Neural cell (in vitro differentiated cells): ENCODE results near the gene SLC27A2. TPM values are rescaled to one million over a fixed set of nuclear protein-coding genes. Genes with fewer than 3 reads are reported as not detected.

Experiments used
- H2AFZ ChIP-seq: fragments of 200-600, 300-800 bp; sonication (generic), shearing (Covaris generic); 2 replicates; pipeline ENCODE4 v1.6.0; 2014; ENCODE audit warnings: low read depth, mild to moderate bottlenecking, antibody characterized with exemption, low read length, moderate library complexity
- H3F3A ChIP-seq: fragments of 200-600 bp; shearing (Covaris generic); 2 replicates; pipeline ENCODE4 v1.6.1; 2016; ENCODE audit warnings: mild to moderate bottlenecking, moderate library complexity, mixed read lengths, antibody characterized with exemption, low read length; ENCODE audit not compliant: insufficient read depth, poor library complexity, severe bottlenecking
- H3K27ac ChIP-seq: fragments of 200-600, 300-800 bp; sonication (generic), shearing (Covaris generic); 2 replicates; pipeline ENCODE4 v1.5.1; 2014; ENCODE audit warnings: mild to moderate bottlenecking, low read length, moderate library complexity
- H3K27me3 ChIP-seq: fragments of 300-800, 200-600 bp; sonication (generic), shearing (Covaris generic); 2 replicates; pipeline ENCODE4 v1.6.0; 2014; ENCODE audit warnings: mild to moderate bottlenecking, low read depth, low read length, moderate library complexity; ENCODE audit not compliant: insufficient read depth
- H3K36me3 ChIP-seq: fragments of 300-800, 200-600 bp; sonication (generic), shearing (Covaris generic); 2 replicates; pipeline ENCODE4 v1.5.1; 2014; ENCODE audit warnings: mild to moderate bottlenecking, antibody characterized with exemption, low read length, moderate library complexity; ENCODE audit not compliant: insufficient read depth
- H3K4me2 ChIP-seq: fragments of 300-800, 200-600 bp; sonication (generic), shearing (Covaris generic); 2 replicates; pipeline ENCODE4 v1.6.0; 2014; ENCODE audit warnings: mild to moderate bottlenecking, low read length
- H3K4me3 ChIP-seq: fragments of 300-800, 200-600 bp; sonication (generic), shearing (Covaris generic); 2 replicates; pipeline ENCODE4 v1.5.1; 2014; ENCODE audit warnings: mild to moderate bottlenecking, low read length, moderate library complexity
- H3K79me2 ChIP-seq: fragments of 200-600 bp; shearing (Covaris generic); replicated peaks from 2 replicates; pipeline ENCODE4 v1.6.0; 2014; ENCODE audit warnings: mild to moderate bottlenecking, low read length, moderate library complexity; ENCODE audit not compliant: insufficient read depth
- H3K9ac ChIP-seq: fragments of 300-800, 200-600 bp; sonication (generic), shearing (Covaris generic); 2 replicates; pipeline ENCODE4 v1.6.1; 2016; ENCODE audit warnings: mild to moderate bottlenecking, low read length, mixed read lengths
- H3K9me2 ChIP-seq: fragments of 200-600 bp; shearing (Covaris generic); 2 replicates; pipeline ENCODE4 v1.6.1; 2016; ENCODE audit warnings: mild to moderate bottlenecking, low read length, mixed read lengths; ENCODE audit not compliant: insufficient read depth
- H3K9me3 ChIP-seq: fragments of 200-600, 300-800 bp; sonication (generic), shearing (Covaris generic); 2 replicates; pipeline ENCODE4 v1.6.1; 2016; ENCODE audit warnings: mild to moderate bottlenecking, mixed run types, low read length, moderate library complexity, mixed read lengths
- H4K20me1 ChIP-seq: fragments of 200-600 bp; shearing (Covaris generic); 2 replicates; pipeline ENCODE4 v1.6.1; 2016; ENCODE audit warnings: mild to moderate bottlenecking, mixed run types; ENCODE audit not compliant: insufficient read depth
- EP300 ChIP-seq: fragments of 450-650 bp; conservative IDR thresholded peaks from 2 replicates; pipeline ENCODE4 v1.6.1; 2014; ENCODE audit warnings: antibody characterized with exemption, mild to moderate bottlenecking, moderate library complexity; ENCODE audit not compliant: poor library complexity, severe bottlenecking
- MXI1 ChIP-seq: fragments of 450-650 bp; conservative IDR thresholded peaks from 2 replicates; pipeline ENCODE4 v1.6.1; 2014; ENCODE audit warnings: antibody characterized with exemption, mild to moderate bottlenecking; ENCODE audit not compliant: poor library complexity, severe bottlenecking
- SMC3 ChIP-seq: fragments of 450-650 bp; conservative IDR thresholded peaks from 2 replicates; pipeline ENCODE4 v1.6.1; 2014; ENCODE audit warnings: antibody characterized with exemption, mild to moderate bottlenecking, moderate library complexity; ENCODE audit not compliant: poor library complexity
- polyA plus RNA-seq: library from polyadenylated mRNA; depleted of rRNA; stranded (reverse); fragments of >200 nt; gene quantifications from 2 replicates; pipeline ENCODE4 v1.2.3, GENCODE V29; 2014
- TF ChIP-seq, protein P1 (sequence below): fragments of 450-650 bp; IDR thresholded peaks from 2 replicates; pipeline ENCODE4 v1.5.1; 2014; ENCODE audit warnings: antibody characterized with exemption, mild to moderate bottlenecking, moderate library complexity; ENCODE audit not compliant: poor library complexity, severe bottlenecking
- TF ChIP-seq, protein P2 (sequence below): IDR thresholded peaks from 2 replicates; pipeline ENCODE4 v1.6.1; 2012; ENCODE audit warnings: borderline replicate concordance

SLC27A2 gene
- polyA plus RNA-seq, 1 donor from 2014 or later, result 3.5 TPM

- H3K27me3 ChIP-seq, result no peaks in the 10 kb centered on the region
- H3K4me2 ChIP-seq, result no peak overlapping the region
- H3K9me3 ChIP-seq, result no peaks in the 10 kb centered on the region
- H3K79me2 ChIP-seq, result no peaks in the 10 kb centered on the region
- H3F3A ChIP-seq, result no peaks in the 10 kb centered on the region
- no peaks in the 10 kb centered on the region for H3K36me3 ChIP-seq
- no peak overlapping the region for H3K4me3 ChIP-seq
- no peak overlapping the region for H3K27ac ChIP-seq
- H4K20me1 ChIP-seq, result no peaks in the 10 kb centered on the region
- no peak overlapping the region for H3K9ac ChIP-seq
- no peaks in the 10 kb centered on the region for H3K9me2 ChIP-seq
- TF ChIP-seq MXI1, result no peak
- TF ChIP-seq SMC3, result no peak
- TF ChIP-seq EP300, result no peak
- TF ChIP-seq, protein P1, sequence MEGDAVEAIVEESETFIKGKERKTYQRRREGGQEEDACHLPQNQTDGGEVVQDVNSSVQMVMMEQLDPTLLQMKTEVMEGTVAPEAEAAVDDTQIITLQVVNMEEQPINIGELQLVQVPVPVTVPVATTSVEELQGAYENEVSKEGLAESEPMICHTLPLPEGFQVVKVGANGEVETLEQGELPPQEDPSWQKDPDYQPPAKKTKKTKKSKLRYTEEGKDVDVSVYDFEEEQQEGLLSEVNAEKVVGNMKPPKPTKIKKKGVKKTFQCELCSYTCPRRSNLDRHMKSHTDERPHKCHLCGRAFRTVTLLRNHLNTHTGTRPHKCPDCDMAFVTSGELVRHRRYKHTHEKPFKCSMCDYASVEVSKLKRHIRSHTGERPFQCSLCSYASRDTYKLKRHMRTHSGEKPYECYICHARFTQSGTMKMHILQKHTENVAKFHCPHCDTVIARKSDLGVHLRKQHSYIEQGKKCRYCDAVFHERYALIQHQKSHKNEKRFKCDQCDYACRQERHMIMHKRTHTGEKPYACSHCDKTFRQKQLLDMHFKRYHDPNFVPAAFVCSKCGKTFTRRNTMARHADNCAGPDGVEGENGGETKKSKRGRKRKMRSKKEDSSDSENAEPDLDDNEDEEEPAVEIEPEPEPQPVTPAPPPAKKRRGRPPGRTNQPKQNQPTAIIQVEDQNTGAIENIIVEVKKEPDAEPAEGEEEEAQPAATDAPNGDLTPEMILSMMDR, result no peak
- H2AFZ ChIP-seq, result no peak overlapping the region
These were observed 11.1 kb downstream of the SLC27A2 start for GRCh38 chr15:50192926-50193620.

GRCh38 chr15:50202003-50202402, 20.0 kb downstream of the SLC27A2 start:
- H3F3A ChIP-seq, result no peaks in the 10 kb centered on the region
- H3K79me2 ChIP-seq, result no peaks in the 10 kb centered on the region
- H4K20me1 ChIP-seq, result no peaks in the 10 kb centered on the region
- H3K36me3 ChIP-seq, result no peaks in the 10 kb centered on the region
- H2AFZ ChIP-seq, result no peak overlapping the region
- H3K27ac ChIP-seq, result no peak overlapping the region
- H3K9me3 ChIP-seq, result no peaks in the 10 kb centered on the region
- H3K27me3 ChIP-seq, result no peaks in the 10 kb centered on the region
- TF ChIP-seq, protein P2, sequence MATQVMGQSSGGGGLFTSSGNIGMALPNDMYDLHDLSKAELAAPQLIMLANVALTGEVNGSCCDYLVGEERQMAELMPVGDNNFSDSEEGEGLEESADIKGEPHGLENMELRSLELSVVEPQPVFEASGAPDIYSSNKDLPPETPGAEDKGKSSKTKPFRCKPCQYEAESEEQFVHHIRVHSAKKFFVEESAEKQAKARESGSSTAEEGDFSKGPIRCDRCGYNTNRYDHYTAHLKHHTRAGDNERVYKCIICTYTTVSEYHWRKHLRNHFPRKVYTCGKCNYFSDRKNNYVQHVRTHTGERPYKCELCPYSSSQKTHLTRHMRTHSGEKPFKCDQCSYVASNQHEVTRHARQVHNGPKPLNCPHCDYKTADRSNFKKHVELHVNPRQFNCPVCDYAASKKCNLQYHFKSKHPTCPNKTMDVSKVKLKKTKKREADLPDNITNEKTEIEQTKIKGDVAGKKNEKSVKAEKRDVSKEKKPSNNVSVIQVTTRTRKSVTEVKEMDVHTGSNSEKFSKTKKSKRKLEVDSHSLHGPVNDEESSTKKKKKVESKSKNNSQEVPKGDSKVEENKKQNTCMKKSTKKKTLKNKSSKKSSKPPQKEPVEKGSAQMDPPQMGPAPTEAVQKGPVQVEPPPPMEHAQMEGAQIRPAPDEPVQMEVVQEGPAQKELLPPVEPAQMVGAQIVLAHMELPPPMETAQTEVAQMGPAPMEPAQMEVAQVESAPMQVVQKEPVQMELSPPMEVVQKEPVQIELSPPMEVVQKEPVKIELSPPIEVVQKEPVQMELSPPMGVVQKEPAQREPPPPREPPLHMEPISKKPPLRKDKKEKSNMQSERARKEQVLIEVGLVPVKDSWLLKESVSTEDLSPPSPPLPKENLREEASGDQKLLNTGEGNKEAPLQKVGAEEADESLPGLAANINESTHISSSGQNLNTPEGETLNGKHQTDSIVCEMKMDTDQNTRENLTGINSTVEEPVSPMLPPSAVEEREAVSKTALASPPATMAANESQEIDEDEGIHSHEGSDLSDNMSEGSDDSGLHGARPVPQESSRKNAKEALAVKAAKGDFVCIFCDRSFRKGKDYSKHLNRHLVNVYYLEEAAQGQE, result no peak
- TF ChIP-seq, protein P1, result no peak
- TF ChIP-seq EP300, result no peak
- H3K9me2 ChIP-seq, result no peaks in the 10 kb centered on the region
- H3K4me3 ChIP-seq, result no peak overlapping the region
- no peak overlapping the region for H3K4me2 ChIP-seq
- H3K9ac ChIP-seq, result no peak overlapping the region
